Testis (tissue), 3 donors: ENCODE measurements around the gene IWS1. TPM values are rescaled to one million over a fixed set of nuclear protein-coding genes. Genes with fewer than 3 reads are reported as not detected.

ENCODE experiments used
- DNase-seq: peaks from one replicate; pipeline ENCODE4 v3.0.0-alpha.2; 2019
- H3K27ac ChIP-seq, 2 donors: fragments of 200-600 bp; sonication (generic); one replicate each; pipeline ENCODE4 v1.5.1; 2019
- H3K27me3 ChIP-seq: fragments of 200-600 bp; sonication (generic); one replicate; pipeline ENCODE4 v1.5.1; 2019
- H3K36me3 ChIP-seq: fragments of 200-600 bp; sonication (generic); one replicate; pipeline ENCODE4 v1.5.1; 2017; ENCODE audit warnings: low read depth; ENCODE audit errors: missing control alignments
- H3K4me1 ChIP-seq: fragments of 200-600 bp; sonication (generic); one replicate; pipeline ENCODE4 v1.5.1; 2019
- H3K4me3 ChIP-seq, 2 donors: fragments of 200-600 bp; sonication (generic); one replicate each; pipeline ENCODE4 v1.5.1; 2017 to 2019
- H3K9me3 ChIP-seq: fragments of 200-600 bp; sonication (generic); one replicate; pipeline ENCODE4 v1.5.1; 2017
- CTCF ChIP-seq, 3 experiments: fragments of 450-650 bp in 2 of 3; fragments of 200-600 bp in 1 of 3; sonication (generic) in 1 of 3; IDR thresholded peaks; one replicate each; pipeline ENCODE4 v1.5.1; 2016 to 2019; ENCODE audit warnings: antibody characterized with exemption in 3 of 3, mild to moderate bottlenecking in 2 of 3, moderate library complexity in 1 of 3
- POLR2A ChIP-seq: fragments of 450-650 bp; IDR thresholded peaks from one replicate; pipeline ENCODE4 v1.6.1; 2017; ENCODE audit warnings: antibody characterized with exemption, mild to moderate bottlenecking, moderate library complexity
- WGBS, 2 donors: methylation state at CpG; one replicate each; pipeline ENCODE4 v1.1.5; 2018; 5-methylcytosine and 5-hydroxymethylcytosine counted together
- intact Hi-C: fragments of 100-400 bp; cut with DNase I; formaldehyde crosslinking; loops from one replicate; pipeline ENCODE4 v1.15.1; 2023; ENCODE audit warnings: low total_unique reads
- polyA plus RNA-seq: library from polyadenylated mRNA; stranded (reverse); fragments of 350-450 nt; fragmentation: Illumina TruSeq; extraction: RNeasy Lipid Tissue Mini Kit (QIAGEN cat#74804); gene quantifications from one replicate; pipeline ENCODE4 v1.2.3, GENCODE V29; 2014; ENCODE audit warnings: low read depth, low replicate concordance; ENCODE audit not compliant: insufficient read depth
- total RNA-seq, 2 donors: library from RNA; depleted of rRNA; stranded (reverse); fragments of >200 nt; gene quantifications; one replicate each; pipeline ENCODE4 v1.2.3, GENCODE V29; 2016

IWS1 gene
- total and polyA plus RNA-seq, 3 donors from 2014 or later = 33.7 to 52.7 (median 39.6) TPM

- no peaks in the 10 kb centered on the region for H3K9me3 ChIP-seq
- H3K4me1 ChIP-seq = peaks cover 12% of the 10 kb centered on the region
- no peak for DNase-seq
- WGBS, 2 donors = 78 to 81% methylated on average over 6 of the region's 6 CpGs
- H3K27ac ChIP-seq = no peak overlapping the region
- H3K36me3 ChIP-seq = no peaks in the 10 kb centered on the region
- H3K4me3 ChIP-seq = no peak overlapping the region
- TF ChIP-seq POLR2A = no peak
- no peak for TF ChIP-seq CTCF (IDR thresholded peaks at IDR 0.05)
- H3K27me3 ChIP-seq = no peaks in the 10 kb centered on the region
- intact Hi-C loops = no loop called here
Measured at GRCh38 chr2:127569666-127570065, 43.4 kb upstream of the IWS1 start.

GRCh38 chr2:127568128-127568527 is 41.8 kb upstream of the IWS1 start:
- H3K27me3 ChIP-seq = no peaks in the 10 kb centered on the region
- 88 to 91% methylated on average over 6 of the region's 6 CpGs for WGBS, 2 donors
- TF ChIP-seq CTCF (IDR thresholded peaks at IDR 0.05) (no peak), POLR2A (no peak)
- H3K9me3 ChIP-seq = no peaks in the 10 kb centered on the region
- H3K27ac ChIP-seq = no peak overlapping the region
- peaks cover 12% of the 10 kb centered on the region for H3K4me1 ChIP-seq
- no peak overlapping the region for H3K4me3 ChIP-seq
- H3K36me3 ChIP-seq = no peaks in the 10 kb centered on the region
- no peak for DNase-seq
- intact Hi-C loops = no loop called here

GRCh38 chr2:127567351-127567854 is 41.1 kb upstream of the IWS1 start:
- H3K9me3 ChIP-seq = no peaks in the 10 kb centered on the region
- H3K27me3 ChIP-seq = no peaks in the 10 kb centered on the region
- peaks cover 12% of the 10 kb centered on the region for H3K4me1 ChIP-seq
- no peak overlapping the region for H3K27ac ChIP-seq
- no peak for TF ChIP-seq CTCF (IDR thresholded peaks at IDR 0.05)
- no peak for TF ChIP-seq POLR2A
- no peak overlapping the region for H3K4me3 ChIP-seq
- no peak for DNase-seq
- H3K36me3 ChIP-seq = no peaks in the 10 kb centered on the region
- intact Hi-C loops = no loop called here
- WGBS, 2 donors = 78 to 93% methylated on average over 5 of the region's 5 CpGs

- Histone ChIP-seq H3K36me3 (no peaks in the 10 kb centered on the region), H3K27ac (no peak overlapping the region), H3K4me1 (peaks cover 12% of the 10 kb centered on the region), H3K4me3 (no peak overlapping the region), H3K27me3 (no peaks in the 10 kb centered on the region), H3K9me3 (no peaks in the 10 kb centered on the region)
- intact Hi-C loops = no loop called here
- TF ChIP-seq CTCF (IDR thresholded peaks at IDR 0.05) (no peak), POLR2A (no peak)
- no peak for DNase-seq
- WGBS, 2 donors = 90 to 92% methylated on average over 2 to 10 of the region's 10 CpGs
Measured at GRCh38 chr2:127566576-127566975, 40.3 kb upstream of the IWS1 start.

GRCh38 chr2:127566139-127566417 is 39.8 kb upstream of the IWS1 start:
- intact Hi-C loops = no loop called here
- TF ChIP-seq CTCF (IDR thresholded peaks at IDR 0.05) (no peak), POLR2A (no peak)
- 88 to 100% methylated on average over 4 to 5 of the region's 5 CpGs for WGBS, 2 donors

More at GRCh38 chr2:127566139-127566417, 39.8 kb upstream of the IWS1 start:
- H3K4me3 ChIP-seq = no peak overlapping the region
- no peaks in the 10 kb centered on the region for H3K36me3 ChIP-seq
- H3K27me3 ChIP-seq = no peaks in the 10 kb centered on the region
- no peak for DNase-seq
- H3K27ac ChIP-seq = no peak overlapping the region
- H3K9me3 ChIP-seq = no peaks in the 10 kb centered on the region
- H3K4me1 ChIP-seq = peaks cover 12% of the 10 kb centered on the region
